Stomach (tissue), 4 donors: ENCODE measurements around the gene PRPF6.

Experiments
- CTCF ChIP-seq, 7 experiments: fragments of 450-650 bp in 4 of 7; fragments of 200-600 bp in 3 of 7; sonication (generic) in 3 of 7; IDR thresholded peaks; one replicate each; pipeline ENCODE4 v1.5.1; 2016 to 2019; ENCODE audit warnings: antibody characterized with exemption in 7 of 7, control low read depth in 2 of 7, mild to moderate bottlenecking in 1 of 7
- POLR2A ChIP-seq, 4 donors: fragments of 450-650 bp; IDR thresholded peaks; one replicate each; pipeline ENCODE4 v1.6.1; 2016; ENCODE audit warnings: antibody characterized with exemption in 4 of 4, control low read depth in 2 of 4, mild to moderate bottlenecking in 1 of 4, moderate library complexity in 1 of 4

- TF ChIP-seq CTCF (IDR thresholded peaks at IDR 0.05) (no peak), POLR2A (IDR thresholded peaks at IDR 0.05) (no peak)
These were observed 10.9 kb upstream of the PRPF6 start, which contains the start of gene ZNF512B for GRCh38 chr20:63969838-63970713.
